LNCAP (cell line): ENCODE data around the gene GRIN2A.

Source experiments
- TF ChIP-seq, protein P1 (sequence below): fragments of 450-650 bp; IDR thresholded peaks from 2 replicates; pipeline ENCODE4 v1.5.1; 2017; ENCODE audit warnings: mild to moderate bottlenecking

The GRIN2A gene

DNA sequence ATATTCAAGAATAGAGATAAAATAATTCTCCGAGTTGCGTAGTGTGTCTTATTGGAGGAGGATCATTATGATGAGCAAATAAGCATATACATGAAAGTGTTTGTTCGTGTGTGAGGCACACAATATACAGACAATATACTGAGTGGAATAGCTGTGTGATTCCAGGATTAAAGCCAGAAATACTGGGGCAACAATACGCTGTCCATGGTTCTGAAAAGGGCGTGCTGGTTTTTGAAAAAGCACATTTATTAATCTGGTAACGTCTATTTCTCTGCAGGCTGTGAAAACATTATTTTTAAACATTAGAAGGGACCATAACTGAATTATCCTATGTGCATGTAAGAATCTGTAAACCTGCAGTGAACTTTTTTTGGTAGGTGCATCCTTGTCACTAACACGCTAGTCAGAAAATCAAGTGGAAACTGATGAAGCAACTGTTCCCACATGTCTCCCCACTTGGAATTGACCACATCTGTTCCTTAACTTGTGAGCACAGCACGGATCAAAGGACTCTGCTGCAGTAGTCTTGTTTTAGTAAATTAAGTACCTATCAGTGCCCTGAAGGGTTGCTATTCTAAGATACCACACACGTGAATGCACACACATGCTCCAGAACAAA, 346.0 kb downstream of the GRIN2A start:
- TF ChIP-seq, protein P1, sequence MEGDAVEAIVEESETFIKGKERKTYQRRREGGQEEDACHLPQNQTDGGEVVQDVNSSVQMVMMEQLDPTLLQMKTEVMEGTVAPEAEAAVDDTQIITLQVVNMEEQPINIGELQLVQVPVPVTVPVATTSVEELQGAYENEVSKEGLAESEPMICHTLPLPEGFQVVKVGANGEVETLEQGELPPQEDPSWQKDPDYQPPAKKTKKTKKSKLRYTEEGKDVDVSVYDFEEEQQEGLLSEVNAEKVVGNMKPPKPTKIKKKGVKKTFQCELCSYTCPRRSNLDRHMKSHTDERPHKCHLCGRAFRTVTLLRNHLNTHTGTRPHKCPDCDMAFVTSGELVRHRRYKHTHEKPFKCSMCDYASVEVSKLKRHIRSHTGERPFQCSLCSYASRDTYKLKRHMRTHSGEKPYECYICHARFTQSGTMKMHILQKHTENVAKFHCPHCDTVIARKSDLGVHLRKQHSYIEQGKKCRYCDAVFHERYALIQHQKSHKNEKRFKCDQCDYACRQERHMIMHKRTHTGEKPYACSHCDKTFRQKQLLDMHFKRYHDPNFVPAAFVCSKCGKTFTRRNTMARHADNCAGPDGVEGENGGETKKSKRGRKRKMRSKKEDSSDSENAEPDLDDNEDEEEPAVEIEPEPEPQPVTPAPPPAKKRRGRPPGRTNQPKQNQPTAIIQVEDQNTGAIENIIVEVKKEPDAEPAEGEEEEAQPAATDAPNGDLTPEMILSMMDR = no peak

DNA sequence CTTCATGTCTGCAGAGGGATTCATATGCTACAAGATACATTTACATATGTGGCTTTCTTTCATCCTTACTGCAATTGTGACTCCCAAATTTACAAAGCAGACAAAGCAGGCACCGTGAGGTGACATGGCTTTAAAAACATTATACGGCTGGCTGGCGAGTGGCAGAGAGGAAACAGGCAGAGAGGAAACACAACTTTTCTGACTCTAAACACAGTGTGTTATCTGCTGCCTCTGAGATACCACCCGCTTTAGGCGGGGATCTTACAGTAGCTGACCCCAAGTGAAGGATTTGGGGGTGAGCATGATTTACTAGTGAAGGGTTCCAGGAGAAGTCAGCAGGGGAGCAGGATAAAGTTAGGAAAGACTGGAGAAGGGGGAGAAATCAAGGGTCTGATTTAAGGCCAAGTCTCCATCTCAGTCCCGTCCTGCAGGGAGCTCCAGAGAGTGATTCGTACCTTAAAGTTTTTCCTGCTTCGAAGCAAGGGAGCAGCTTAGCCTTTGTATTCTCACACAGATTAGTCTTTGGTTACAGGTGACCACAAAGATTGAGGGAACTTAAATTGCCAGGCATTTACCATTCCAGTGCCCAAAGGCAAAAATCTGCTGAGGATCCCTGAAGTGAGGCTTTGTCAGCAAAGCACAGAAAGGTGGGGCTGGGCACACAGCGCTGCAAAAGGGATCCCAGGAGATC, 355.0 kb downstream of the GRIN2A start:
- TF ChIP-seq, protein P1 = no peak

DNA sequence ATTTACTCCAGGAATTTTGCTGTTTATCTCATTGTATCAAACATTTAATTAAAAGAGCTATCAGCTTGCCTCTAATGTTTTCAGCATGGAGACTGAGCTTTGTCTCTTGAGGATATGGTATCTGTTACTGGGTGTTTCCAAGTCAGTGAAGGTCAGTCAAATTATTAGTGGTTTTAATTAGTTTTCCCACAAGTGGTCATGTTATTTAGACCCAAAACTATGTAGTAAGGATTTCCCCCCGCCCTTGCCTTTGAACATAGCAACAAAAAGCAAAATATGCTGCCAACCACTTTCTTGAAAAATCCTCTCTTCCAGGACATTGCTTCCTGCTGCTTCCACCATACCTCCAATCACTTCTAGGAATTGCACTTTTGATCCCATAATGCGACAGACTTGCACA, 355.6 kb downstream of the GRIN2A start:
- TF ChIP-seq, protein P1 = no peak

DNA sequence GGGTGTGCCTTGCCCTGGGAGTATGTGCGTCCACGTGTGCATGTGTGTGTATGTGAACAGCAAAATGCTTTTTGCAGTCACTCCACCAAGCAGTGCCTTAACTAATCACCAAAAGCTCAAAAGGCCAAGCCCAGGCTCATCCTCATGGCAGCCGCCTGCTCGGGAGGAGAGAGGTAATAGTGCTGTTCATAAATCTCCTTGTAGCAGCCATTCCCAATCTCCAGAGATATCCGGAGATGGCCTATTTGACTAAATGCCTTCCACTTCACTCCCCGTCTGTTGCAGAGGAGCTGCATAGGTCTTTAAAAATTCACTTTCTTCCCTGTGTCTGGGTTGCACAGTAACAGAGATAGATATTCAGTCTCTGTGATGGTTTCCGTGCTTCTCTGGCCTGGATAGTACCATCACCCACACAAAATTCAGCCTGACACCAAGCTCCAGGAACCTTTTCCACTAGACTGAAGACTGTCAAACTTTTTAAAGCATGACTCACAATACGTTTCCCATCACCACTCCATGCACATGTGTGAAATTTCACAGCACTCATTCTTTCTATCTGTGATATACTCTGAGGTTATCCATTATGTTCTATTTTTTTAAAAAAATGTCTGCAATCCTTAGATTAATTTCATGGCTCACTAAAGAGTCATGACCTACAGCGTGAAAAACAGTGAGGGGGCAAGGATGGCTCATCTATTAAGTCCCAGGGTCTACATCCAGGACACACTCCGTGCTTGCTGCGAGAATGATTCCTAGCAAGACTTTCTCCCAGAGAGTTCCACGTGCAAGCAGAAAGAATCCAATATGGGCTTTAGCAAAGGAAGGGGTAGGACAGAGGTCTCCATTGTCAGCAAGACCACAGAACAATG, 357.8 kb downstream of the GRIN2A start:
- TF ChIP-seq, protein P1 = no peak

DNA sequence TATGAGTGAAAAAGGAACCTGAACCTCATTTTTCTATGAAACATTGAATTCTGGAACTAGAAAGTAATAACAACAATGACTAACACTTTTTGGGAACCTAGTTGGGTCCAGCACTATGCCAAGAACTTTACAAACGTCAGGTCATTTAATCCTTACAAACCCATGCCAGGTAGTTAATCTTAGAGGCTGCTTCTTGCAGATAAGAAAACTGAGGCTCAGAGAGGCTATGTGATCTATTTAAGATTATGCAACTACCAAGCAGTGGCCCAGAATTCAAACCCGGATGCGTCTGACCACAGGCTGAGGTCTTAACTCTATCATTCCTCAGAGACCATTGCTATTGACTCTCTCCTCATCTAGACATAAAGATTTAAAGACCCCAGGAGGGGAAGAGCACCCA, 358.7 kb downstream of the GRIN2A start:
- TF ChIP-seq, protein P1 = no peak

DNA sequence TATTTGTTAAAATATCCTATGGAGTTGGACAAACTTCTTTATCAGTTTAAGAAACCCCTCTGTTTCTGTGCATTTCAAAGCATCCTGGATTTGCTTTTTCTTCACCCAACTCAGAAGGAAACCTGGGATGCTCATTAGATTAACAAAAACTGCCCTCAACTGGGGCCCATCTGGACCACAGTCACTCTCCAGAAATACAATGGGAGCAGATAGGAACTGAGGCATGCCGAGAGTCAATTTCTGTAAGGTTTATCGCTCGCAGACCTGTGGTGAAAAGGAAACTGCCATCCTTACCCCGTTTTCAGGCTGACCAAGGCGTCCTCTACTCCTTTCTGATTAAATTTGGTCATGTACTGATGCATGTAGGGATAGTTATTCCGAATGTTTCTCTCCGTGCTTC, 360.3 kb downstream of the GRIN2A start:
- TF ChIP-seq, protein P1 = no peak

DNA sequence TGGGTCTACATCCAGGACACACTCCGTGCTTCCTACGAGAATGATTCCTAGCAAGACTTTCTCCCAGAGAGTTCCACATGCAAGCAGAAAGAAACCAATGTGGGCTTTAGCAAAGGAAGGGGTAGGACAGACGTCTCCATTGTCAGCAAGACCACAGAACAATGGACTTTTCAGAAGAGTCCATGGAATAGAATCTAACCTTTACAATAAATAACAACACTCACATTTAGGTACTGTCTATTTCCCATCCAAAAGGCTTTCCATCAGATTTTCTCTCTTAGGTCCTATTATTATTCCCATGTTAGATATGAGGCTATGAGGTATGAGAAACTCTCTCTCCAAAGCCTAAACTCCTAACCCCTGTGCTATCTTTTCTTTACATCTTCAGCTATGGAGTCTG, 360.9 kb downstream of the GRIN2A start:
- TF ChIP-seq, protein P1 = no peak
